HG02759 (cell line): ENCODE data around the gene GUCY1A2.

Experiments
- ATAC-seq: cut with Tn5 transposase; IDR thresholded peaks from one replicate; pipeline ENCODE4 v1.9.1; 2021; ENCODE audit warnings: mild to moderate bottlenecking, moderate library complexity; ENCODE audit not compliant: unreplicated experiment

GUCY1A2 gene

DNA sequence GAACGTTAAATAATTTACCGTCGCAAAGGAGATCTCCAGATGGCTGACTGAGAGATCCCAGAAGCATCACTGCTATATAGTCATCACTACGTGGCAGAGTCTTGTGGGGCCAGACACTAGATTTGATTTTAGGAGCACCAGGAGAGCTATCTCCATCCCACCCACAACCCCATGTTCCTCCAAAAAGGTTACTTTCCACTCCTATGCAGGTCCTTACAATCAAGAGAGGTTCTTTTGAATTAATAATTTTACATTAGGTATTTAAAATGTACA lies 19.4 kb downstream of the GUCY1A2 start:
- no peak for ATAC-seq

DNA sequence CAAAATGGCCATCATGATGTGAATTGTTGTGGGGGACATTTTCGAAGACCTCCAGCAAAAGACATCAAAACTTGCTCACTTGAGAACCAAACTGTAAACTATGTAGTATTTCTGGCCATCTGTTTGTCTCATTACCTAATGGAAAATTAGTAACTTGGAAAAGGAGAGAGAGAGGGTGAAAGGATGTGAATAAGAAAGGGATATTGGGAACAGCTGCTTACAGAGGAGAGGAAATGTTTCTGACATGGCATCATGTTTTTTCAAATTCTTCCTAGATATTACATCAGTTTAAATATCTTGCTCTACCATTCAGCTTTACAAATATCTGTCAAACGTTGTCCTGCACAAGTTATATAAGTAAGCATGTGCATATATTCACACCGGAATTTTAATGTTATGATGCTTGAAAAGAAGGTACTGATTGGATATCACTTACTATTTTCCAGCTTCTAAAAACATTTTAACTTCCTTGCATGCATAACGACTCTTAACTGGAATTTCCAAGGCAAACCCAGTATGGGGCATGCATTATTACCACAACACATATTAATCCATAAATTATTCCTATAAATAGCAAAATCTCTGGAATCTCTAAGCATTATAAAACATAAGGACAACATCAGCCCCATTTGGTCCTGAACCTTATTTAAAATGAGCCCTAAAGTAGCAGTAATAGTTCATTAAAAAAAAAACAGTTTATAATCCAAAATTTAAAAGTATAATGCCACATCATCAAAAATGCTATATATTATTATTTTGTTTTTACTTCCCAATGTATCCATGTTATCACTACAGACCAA lies 20.0 kb downstream of the GUCY1A2 start:
- ATAC-seq: no peak

DNA sequence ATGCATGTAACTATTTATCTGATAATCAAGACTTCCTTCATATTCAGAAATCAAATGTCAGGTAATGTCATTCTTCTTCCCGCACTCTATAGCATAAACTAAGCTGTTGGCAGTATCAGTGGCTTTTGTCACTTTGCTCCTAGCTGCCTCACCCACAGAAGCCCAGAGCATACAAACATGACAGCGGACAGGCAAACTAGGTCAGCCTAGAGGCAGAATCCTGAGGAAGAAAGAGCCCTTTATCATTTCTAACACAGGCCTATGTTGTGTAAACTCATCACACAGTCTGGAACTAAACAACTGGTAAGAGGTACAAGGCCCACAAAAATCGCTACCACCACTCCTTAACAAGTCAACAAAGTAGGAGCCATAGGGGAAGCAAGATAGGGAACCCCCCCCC lies 21.0 kb downstream of the GUCY1A2 start:
- no peak for ATAC-seq

GRCh38 chr11:106996691-106997090 lies 21.6 kb downstream of the GUCY1A2 start:
- no peak for ATAC-seq

- ATAC-seq: no peak
These were observed 27.9 kb downstream of the GUCY1A2 start for GRCh38 chr11:106990331-106990730.

DNA sequence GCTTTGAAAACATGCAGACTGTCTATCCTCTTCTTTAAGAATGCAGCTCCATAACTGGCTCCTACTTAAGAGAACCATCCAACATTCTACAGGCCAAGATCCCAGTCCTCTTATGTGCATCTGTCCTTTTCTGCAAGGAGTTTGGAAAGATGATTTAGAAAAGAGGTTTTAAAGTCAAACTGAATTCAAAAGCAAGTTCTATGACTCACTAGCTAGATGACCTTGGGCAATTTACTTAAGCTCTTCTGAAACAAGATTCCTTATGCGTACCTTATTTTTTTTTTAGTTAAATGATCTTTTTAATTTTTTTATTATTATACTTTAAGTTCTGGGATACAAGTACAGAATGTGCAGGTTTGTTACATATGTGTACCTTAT lies 29.2 kb downstream of the GUCY1A2 start:
- no peak for ATAC-seq

- no peak for ATAC-seq
These were observed 29.9 kb downstream of the GUCY1A2 start for GRCh38 chr11:106988151-106989077.

DNA sequence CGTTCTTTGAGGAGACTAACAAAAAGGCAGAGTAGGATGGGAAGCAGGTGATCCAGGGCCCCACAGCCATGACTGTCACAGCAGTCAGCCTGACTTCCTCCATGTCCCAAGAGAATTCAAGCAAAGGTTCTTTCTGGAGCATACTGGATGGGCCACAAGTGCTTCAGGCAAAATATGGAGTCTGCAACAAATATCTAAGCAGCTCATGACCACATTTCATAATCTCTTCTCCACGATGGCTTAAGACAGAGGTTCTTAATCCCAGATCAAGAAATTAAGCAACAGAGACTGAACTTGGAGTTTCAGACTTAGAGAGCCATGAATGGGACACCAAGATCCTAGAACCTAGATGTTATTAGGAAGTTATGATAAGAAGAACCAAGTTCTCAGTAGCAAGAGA lies 31.6 kb downstream of the GUCY1A2 start:
- ATAC-seq: no peak

- no peak for ATAC-seq
These were observed 32.0 kb downstream of the GUCY1A2 start for GRCh38 chr11:106986261-106986660.

DNA sequence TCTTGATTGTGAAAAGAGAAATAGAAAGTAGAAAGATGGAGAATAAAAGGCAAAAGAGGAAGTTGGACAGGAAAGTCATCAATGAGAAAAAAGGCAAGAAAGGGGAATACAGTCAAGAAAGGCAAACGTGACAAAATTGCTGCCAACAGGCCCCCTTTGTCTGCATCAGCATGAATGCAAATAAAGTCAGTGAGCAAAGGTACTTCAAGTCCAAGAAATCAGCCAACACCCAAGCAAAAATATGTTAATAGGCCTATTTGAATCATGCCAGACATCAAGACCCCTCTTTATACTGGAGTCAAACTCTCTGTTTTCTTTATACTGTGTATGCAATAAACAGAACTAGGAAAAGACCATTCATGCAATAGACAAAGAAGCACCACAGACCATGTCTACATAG lies 34.3 kb downstream of the GUCY1A2 start:
- ATAC-seq: no peak

- no peak for ATAC-seq
These were observed 35.0 kb downstream of the GUCY1A2 start for GRCh38 chr11:106983261-106983660.

DNA sequence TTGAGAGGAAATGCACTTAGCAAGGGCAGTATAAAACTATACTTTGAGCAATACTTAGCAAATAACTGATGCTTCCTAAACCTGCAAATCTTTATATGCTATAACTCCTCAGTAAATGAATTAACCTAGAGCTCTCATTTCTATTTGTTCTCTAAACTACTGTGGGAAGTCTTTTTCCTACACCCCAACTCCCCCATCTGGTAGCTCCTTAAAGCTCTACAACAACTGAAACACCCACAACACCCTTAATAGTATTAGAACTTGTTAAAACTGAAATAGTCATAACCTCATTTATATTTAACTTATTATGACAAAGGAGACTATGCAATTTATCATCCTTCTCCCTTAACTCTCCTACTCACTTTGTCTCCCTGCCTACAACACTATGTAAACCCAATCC lies 43.4 kb downstream of the GUCY1A2 start:
- no peak for ATAC-seq

DNA sequence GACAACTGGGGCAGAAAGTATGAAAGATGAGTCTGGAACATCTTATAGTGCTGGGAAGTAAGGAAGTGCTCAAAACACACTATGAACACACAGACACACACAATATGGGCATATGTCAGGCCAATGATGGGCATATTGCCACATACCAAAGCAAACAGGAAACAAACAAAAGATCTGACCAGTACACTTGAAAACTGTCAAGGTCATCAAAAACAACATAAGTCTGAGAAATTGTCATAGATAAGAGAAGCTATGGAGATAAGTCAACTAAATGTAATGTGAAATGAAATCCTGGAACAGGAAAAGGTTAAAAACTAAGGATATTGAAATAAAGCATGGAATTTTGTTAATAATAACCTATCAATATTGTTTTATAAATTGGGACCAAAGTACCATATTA lies 46.4 kb downstream of the GUCY1A2 start:
- no peak for ATAC-seq

DNA sequence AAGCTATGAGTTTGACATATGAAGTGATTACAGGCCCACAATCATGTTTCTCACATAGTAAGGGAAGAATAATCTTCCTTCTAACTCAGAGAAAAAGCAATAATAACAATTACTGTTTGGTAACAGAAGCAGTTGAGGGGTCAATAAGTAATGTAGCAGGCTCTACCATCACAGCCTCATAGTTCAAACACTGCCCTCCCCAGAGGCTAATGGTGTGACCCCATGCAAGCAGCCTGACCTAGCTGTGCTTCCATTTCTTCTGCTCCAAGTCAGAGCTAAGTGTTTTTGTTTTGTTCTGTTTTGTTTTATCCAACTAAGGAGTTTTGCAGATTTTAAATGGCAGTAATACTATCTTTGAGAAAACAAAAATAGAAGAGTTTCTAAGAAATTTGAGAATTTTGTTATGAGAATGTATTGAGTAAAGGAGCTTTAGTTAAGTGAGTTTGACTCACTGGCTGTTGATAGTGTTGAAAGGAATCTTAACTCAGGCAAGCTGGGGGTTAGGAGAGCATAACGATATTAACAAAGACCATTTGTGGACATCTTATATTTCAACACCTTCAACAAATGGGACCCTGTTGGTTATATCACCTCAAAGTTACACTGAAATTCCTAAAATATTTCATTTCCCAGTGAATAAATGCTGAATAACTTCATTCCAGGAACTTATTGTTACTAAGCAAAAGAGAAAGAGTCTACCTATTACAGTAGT lies 48.5 kb downstream of the GUCY1A2 start:
- ATAC-seq: no peak

DNA sequence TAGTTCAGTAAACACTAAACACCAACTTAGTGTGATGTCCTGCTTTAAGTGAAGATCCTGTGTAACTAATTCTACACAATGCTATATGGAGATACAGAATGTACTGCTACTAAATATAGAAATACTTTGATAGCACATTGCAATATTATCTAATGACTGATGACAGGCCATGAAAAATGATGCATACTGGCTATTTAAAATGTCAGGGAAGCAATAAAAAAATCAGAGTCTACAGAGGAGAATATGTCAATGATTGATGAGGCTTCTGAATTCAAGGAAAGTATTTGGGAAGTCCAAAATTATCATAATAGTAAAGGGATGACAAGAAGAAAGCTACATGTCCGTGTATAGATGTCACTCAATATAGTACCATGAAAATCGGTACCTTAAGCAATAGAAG lies 55.3 kb downstream of the GUCY1A2 start:
- ATAC-seq: no peak

DNA sequence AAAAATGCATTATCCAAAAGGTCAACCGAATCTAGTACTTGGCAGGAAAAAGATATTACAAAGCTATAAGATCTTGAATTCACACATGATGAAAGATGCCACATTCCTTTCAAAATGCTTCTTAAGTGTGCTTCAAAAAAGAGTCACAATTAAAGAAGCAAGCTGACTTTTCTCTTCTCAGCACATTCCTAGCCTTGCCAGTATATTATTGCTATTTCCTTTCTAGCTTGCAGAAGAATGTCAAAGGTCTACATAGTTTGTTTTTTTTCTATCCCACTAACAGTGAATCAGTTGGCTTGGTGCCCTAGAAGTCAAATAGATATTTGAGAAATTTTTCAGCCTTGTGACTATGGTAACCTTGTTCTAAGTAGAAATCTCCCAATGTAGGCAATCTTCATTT lies 56.8 kb downstream of the GUCY1A2 start:
- ATAC-seq: no peak

- no peak for ATAC-seq
These were observed 57.2 kb downstream of the GUCY1A2 start for GRCh38 chr11:106961048-106961447.

DNA sequence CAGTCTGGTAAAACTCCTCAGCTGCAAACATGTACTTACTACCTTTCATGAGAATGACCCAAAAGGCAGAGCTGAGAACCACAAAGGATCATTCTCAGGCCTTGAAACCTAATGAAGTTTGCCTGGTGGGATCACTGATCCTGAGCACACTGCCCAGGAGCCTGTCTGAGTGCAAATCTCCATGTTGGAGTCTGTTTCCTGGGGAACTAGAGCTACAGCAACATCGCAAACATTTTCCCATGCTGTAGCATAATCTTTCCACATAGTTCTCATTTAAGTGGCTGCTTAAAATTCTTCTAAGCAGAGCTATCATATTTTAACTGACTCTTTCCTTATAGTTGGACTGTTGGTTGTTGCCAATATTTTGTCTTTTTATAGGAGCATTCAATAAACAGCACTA lies 58.5 kb downstream of the GUCY1A2 start:
- ATAC-seq: no peak

- ATAC-seq: no peak
These were observed 58.9 kb downstream of the GUCY1A2 start for GRCh38 chr11:106959386-106959785.

GRCh38 chr11:106958517-106959248 lies 59.6 kb downstream of the GUCY1A2 start:
- no peak for ATAC-seq

DNA sequence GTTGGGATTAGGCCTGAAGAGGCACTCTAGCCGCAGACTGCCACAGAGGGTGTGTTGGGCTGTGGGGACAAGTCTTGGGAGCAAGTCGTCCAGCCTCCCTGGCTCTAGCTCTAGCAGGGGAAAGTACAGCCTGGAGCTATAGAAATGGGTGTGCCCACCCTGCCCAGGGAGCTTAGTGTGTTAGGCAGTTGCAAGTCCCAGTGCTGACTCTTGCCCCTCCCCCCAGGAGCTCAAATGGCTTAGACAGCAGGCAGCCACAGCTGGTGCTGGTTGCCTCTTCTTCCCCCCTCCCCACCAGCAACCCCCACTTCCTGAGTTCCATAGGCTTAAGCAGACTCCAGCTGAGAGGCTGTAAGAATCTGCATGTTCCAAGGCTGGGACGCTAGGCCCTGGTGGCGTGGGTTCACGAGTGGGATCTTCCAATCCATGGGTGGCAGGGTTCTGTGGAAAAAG lies 61.2 kb downstream of the GUCY1A2 start:
- ATAC-seq: no peak
